HL-60 (cell line): ENCODE measurements around the gene SUGP1.

ENCODE experiments used
- DNase-seq, 2 experiments: peaks; one replicate each; pipeline ENCODE4 v3.0.0-alpha.2; 2010 to 2020; ENCODE audit warnings: low read depth in 1 of 2, low spot score in 1 of 2
- H3K27ac ChIP-seq: fragments of 250-450 bp; sonication (Bioruptor Pico); replicated peaks from 2 replicates; pipeline ENCODE4 v1.5.1; 2020; ENCODE audit warnings: mild to moderate bottlenecking, moderate library complexity
- H3K27me3 ChIP-seq: fragments of 250-450 bp; sonication (Bioruptor Pico); 2 replicates; pipeline ENCODE4 v1.5.1; 2021; ENCODE audit warnings: mild to moderate bottlenecking, moderate library complexity; ENCODE audit not compliant: insufficient read depth, poor library complexity, severe bottlenecking
- H3K4me3 ChIP-seq: replicated peaks from 2 replicates; pipeline ENCODE4 v1.5.1; 2011; ENCODE audit warnings: mild to moderate bottlenecking, control low read depth, low read length; ENCODE audit not compliant: insufficient read depth
- CTCF ChIP-seq: IDR thresholded peaks from one replicate; pipeline ENCODE4 v1.5.1; 2011; ENCODE audit warnings: low read length, control low read depth, inconsistent platforms; ENCODE audit not compliant: insufficient read depth
- GABPA ChIP-seq: IDR thresholded peaks from 2 replicates; pipeline ENCODE4 v1.6.1; 2012; ENCODE audit warnings: low read depth
- POLR2AphosphoS5 ChIP-seq: IDR thresholded peaks from 2 replicates; pipeline ENCODE4 v1.6.1; 2012; ENCODE audit warnings: low read depth
- REST ChIP-seq: IDR thresholded peaks from 2 replicates; pipeline ENCODE4 v1.6.1; 2012; ENCODE audit warnings: low read depth; ENCODE audit not compliant: insufficient replicate concordance
- SPI1 ChIP-seq: IDR thresholded peaks from 2 replicates; pipeline ENCODE4 v1.6.1; 2012; ENCODE audit warnings: low read depth, mild to moderate bottlenecking, borderline replicate concordance
- long read RNA-seq: library from polyadenylated mRNA; unstranded; transcript quantifications from one replicate; pipeline ENCODE4 v2.0.0, GENCODE V29; 2020

The SUGP1 gene
- long read RNA-seq, transcript SUGP1-201 (14 exons, 2,423 nt), result major isoform, 177 of 252 reads
- long read RNA-seq, transcript SUGP1-208 (4 exons, 715 nt), result minor isoform, 7 of 252 reads
- long read RNA-seq, partial matches to known transcripts, result 9 of 252 reads
- long read RNA-seq, other reads (novel, unspliced or antisense), result 56 of 252 reads

- no peaks in the 10 kb centered on the region for H3K27me3 ChIP-seq
- DNase-seq, result peak; percentile 87 to 93
- H3K27ac ChIP-seq, result peak within 1 kb of the TSS; percentile 87
- peak within 1 kb of the TSS; percentile 98 for H3K4me3 ChIP-seq
- peak; percentile 72 for TF ChIP-seq POLR2AphosphoS5
- 0 out of 2 replicates have a peak, but pooled peaks have one; percentile 51 for TF ChIP-seq GABPA
- TF ChIP-seq CTCF, result no peak
- peak; percentile 77 for TF ChIP-seq REST
Observed at GRCh38 chr19:19320361-19321140, at the start of gene SUGP1, which contains the start of gene MAU2. Gene SUGP1 (minus strand): TSS chr19:19320509. CDS start chr19:19320496, 13 bp downstream. Gene MAU2 (plus strand): TSS chr19:19320829. CDS start chr19:19320860, 31 bp downstream.

- no peak for DNase-seq
- no peaks in the 10 kb centered on the region for H3K27me3 ChIP-seq
- H3K27ac ChIP-seq, result no peak overlapping the region
- no peak for TF ChIP-seq GABPA
- no peak for TF ChIP-seq SPI1
- H3K4me3 ChIP-seq, result no peak overlapping the region
Observed at GRCh38 chr19:19368087-19368486, 47.8 kb upstream of the SUGP1 start.

GRCh38 chr19:19366434-19367396, 46.4 kb upstream of the SUGP1 start:
- TF ChIP-seq POLR2AphosphoS5 (0 out of 2 replicates have a peak, but pooled peaks have one; percentile 30), CTCF (peak; percentile 94), SPI1 (no peak), GABPA (peak; percentile 61)
- Histone ChIP-seq H3K27ac (peak overlapping the region; percentile 52), H3K4me3 (no peak overlapping the region), H3K27me3 (no peaks in the 10 kb centered on the region)
- DNase-seq, result peak; percentile 76 to 81

GRCh38 chr19:19362075-19362474, 41.8 kb upstream of the SUGP1 start:
- TF ChIP-seq REST (no peak), GABPA (no peak), SPI1 (no peak), POLR2AphosphoS5 (no peak), CTCF (no peak)
- Histone ChIP-seq H3K4me3 (no peak overlapping the region), H3K27me3 (no peaks in the 10 kb centered on the region), H3K27ac (no peak overlapping the region)
- DNase-seq, result no peak
